IPS DF 6.9 (cell line): ENCODE results near the gene OR52K1.
"Not testable (repeated sequence)": the region's sequence is repeated elsewhere in the genome, so short reads cannot be mapped to it uniquely, and the experiment has no call there.

Experiments
- DNase-seq: peaks from one replicate; pipeline ENCODE4 v3.0.0-alpha.2; 2013; ENCODE audit warnings: low read depth, low spot score
- H3K27ac ChIP-seq: one replicate; pipeline ENCODE4 v1.5.1; 2013; ENCODE audit warnings: low read length, control low read depth
- H3K27me3 ChIP-seq: 2 replicates; pipeline ENCODE4 v1.6.1; 2013; ENCODE audit warnings: mild to moderate bottlenecking, low read length; ENCODE audit not compliant: control insufficient read depth, insufficient read depth
- H3K36me3 ChIP-seq: 2 replicates; pipeline ENCODE4 v1.6.1; 2013; ENCODE audit warnings: low read length; ENCODE audit not compliant: control insufficient read depth, insufficient read depth
- H3K4me1 ChIP-seq: 2 replicates; pipeline ENCODE4 v1.6.1; 2013; ENCODE audit warnings: low read length; ENCODE audit not compliant: control insufficient read depth, insufficient read depth
- H3K4me3 ChIP-seq: 2 replicates; pipeline ENCODE4 v1.5.1; 2013; ENCODE audit warnings: mild to moderate bottlenecking, low read length
- H3K9me3 ChIP-seq: 2 replicates; pipeline ENCODE4 v1.6.1; 2013; ENCODE audit warnings: low read length, inconsistent platforms; ENCODE audit not compliant: control insufficient read depth, insufficient read depth
- WGBS: extraction: QIAGEN DNeasy Blood & Tissue Kit; methylation state at CpG from one replicate; pipeline ENCODE4 v1.1.7; 2013; ENCODE audit warnings: mixed read lengths, missing lambda C conversion rate; ENCODE audit not compliant: insufficient read length, insufficient coverage; 5-methylcytosine and 5-hydroxymethylcytosine counted together

OR52K1 gene

GRCh38 chr11:4491405-4491804 lies 9.0 kb downstream of the OR52K1 start:
- not testable (repeated sequence) for H3K27ac ChIP-seq, DNase-seq, H3K4me1 ChIP-seq, H3K4me3 ChIP-seq, H3K27me3 ChIP-seq, H3K9me3 ChIP-seq, H3K36me3 ChIP-seq
- no CpG with 5 or more reads among the region's 2 CpGs for WGBS

- no peak for DNase-seq
- Histone ChIP-seq H3K4me1 (no peaks in the 10 kb centered on the region), H3K36me3 (no peaks in the 10 kb centered on the region), H3K27me3 (no peaks in the 10 kb centered on the region), H3K9me3 (no peaks in the 10 kb centered on the region), H3K4me3 (no peak overlapping the region), H3K27ac (no peak overlapping the region)
- no CpG with 5 or more reads among the region's 4 CpGs for WGBS
Measured at GRCh38 chr11:4491878-4492606, 9.6 kb downstream of the OR52K1 start.

- no CpG with 5 or more reads among the region's 5 CpGs for WGBS
- H3K27me3 ChIP-seq, result no peaks in the 10 kb centered on the region
- no peak overlapping the region for H3K27ac ChIP-seq
Measured at GRCh38 chr11:4493480-4493818, 11.0 kb downstream of the OR52K1 start.

GRCh38 chr11:4495487-4495886 lies 13.0 kb downstream of the OR52K1 start:
- no peaks in the 10 kb centered on the region for H3K27me3 ChIP-seq
- H3K4me3 ChIP-seq, result no peak overlapping the region
- no peaks in the 10 kb centered on the region for H3K36me3 ChIP-seq
- DNase-seq, result no peak
- H3K9me3 ChIP-seq, result no peaks in the 10 kb centered on the region
- H3K27ac ChIP-seq, result no peak overlapping the region
- H3K4me1 ChIP-seq, result no peaks in the 10 kb centered on the region
- WGBS, result no CpG with 5 or more reads among the region's 7 CpGs

More at GRCh38 chr11:4493480-4493818, 11.0 kb downstream of the OR52K1 start:
- no peak overlapping the region for H3K4me3 ChIP-seq
- H3K36me3 ChIP-seq, result no peaks in the 10 kb centered on the region
- H3K9me3 ChIP-seq, result no peaks in the 10 kb centered on the region
- no peaks in the 10 kb centered on the region for H3K4me1 ChIP-seq
- DNase-seq, result no peak

GRCh38 chr11:4495986-4496385 lies 13.5 kb downstream of the OR52K1 start:
- Histone ChIP-seq H3K4me3 (no peak overlapping the region), H3K27ac (no peak overlapping the region), H3K36me3 (no peaks in the 10 kb centered on the region), H3K4me1 (no peaks in the 10 kb centered on the region), H3K27me3 (no peaks in the 10 kb centered on the region), H3K9me3 (no peaks in the 10 kb centered on the region)
- no CpG with 5 or more reads among the region's 6 CpGs for WGBS
- no peak for DNase-seq

- DNase-seq, result no peak
- Histone ChIP-seq H3K4me1 (no peaks in the 10 kb centered on the region), H3K9me3 (no peaks in the 10 kb centered on the region), H3K4me3 (no peak overlapping the region), H3K27me3 (no peaks in the 10 kb centered on the region), H3K36me3 (no peaks in the 10 kb centered on the region), H3K27ac (no peak overlapping the region)
- WGBS, result no CpG with 5 or more reads among the region's 15 CpGs
Measured at GRCh38 chr11:4496557-4497248, 14.3 kb downstream of the OR52K1 start.

GRCh38 chr11:4508886-4509285 lies 26.4 kb downstream of the OR52K1 start:
- no CpG with 5 or more reads among the region's 2 CpGs for WGBS
- Histone ChIP-seq H3K27me3 (no peaks in the 10 kb centered on the region), H3K4me3 (no peak overlapping the region), H3K9me3 (no peaks in the 10 kb centered on the region), H3K36me3 (no peaks in the 10 kb centered on the region), H3K27ac (no peak overlapping the region), H3K4me1 (no peaks in the 10 kb centered on the region)
- no peak for DNase-seq

GRCh38 chr11:4511282-4512245 lies 29.1 kb downstream of the OR52K1 start:
- Histone ChIP-seq H3K36me3 (no peaks in the 10 kb centered on the region), H3K27me3 (no peaks in the 10 kb centered on the region), H3K9me3 (no peaks in the 10 kb centered on the region), H3K4me1 (no peaks in the 10 kb centered on the region), H3K27ac (no peak overlapping the region), H3K4me3 (no peak overlapping the region)
- no peak for DNase-seq
- no CpG with 5 or more reads among the region's 5 CpGs for WGBS

GRCh38 chr11:4514196-4514595 lies 31.8 kb downstream of the OR52K1 start:
- H3K27me3 ChIP-seq, result no peaks in the 10 kb centered on the region
- H3K27ac ChIP-seq, result no peak overlapping the region
- H3K4me3 ChIP-seq, result no peak overlapping the region
- H3K36me3 ChIP-seq, result no peaks in the 10 kb centered on the region
- WGBS, result no CpG with 5 or more reads among the region's 1 CpG
- H3K4me1 ChIP-seq, result no peaks in the 10 kb centered on the region
- H3K9me3 ChIP-seq, result no peaks in the 10 kb centered on the region
- no peak for DNase-seq

- Histone ChIP-seq H3K27ac (no peak overlapping the region), H3K4me3 (no peak overlapping the region), H3K9me3 (no peaks in the 10 kb centered on the region), H3K27me3 (no peaks in the 10 kb centered on the region), H3K4me1 (no peaks in the 10 kb centered on the region), H3K36me3 (no peaks in the 10 kb centered on the region)
- DNase-seq, result no peak
- no CpG with 5 or more reads among the region's 2 CpGs for WGBS
Measured at GRCh38 chr11:4522339-4522738, 39.9 kb downstream of the OR52K1 start.
